CD4-positive, CD25-positive, alpha-beta regulatory T cell (primary cell): ENCODE results near the gene PRDX5. TPM values are rescaled to one million over a fixed set of nuclear protein-coding genes. Genes with fewer than 3 reads are reported as not detected.

Experiments
- ATAC-seq, 2 donors: fragments of 150-1000 bp; cut with Tn5 transposase; one replicate each; pipeline ENCODE4 v1.10.0; 2021; ENCODE audit warnings: low read depth in 2 of 2, moderate number of reproducible peaks in 2 of 2, moderate library complexity in 1 of 2
- DNase-seq, 3 donors: peaks; one replicate each; pipeline versions ENCODE4 v3.0.0 to v3.0.0-alpha.2; 2012 to 2022; ENCODE audit warnings: mixed read lengths in 1 of 3
- H3K27ac ChIP-seq: one replicate; pipeline ENCODE4 v1.7.0; 2013; ENCODE audit warnings: mild to moderate bottlenecking, low read length; ENCODE audit not compliant: insufficient read depth, poor library complexity, severe bottlenecking
- H3K27me3 ChIP-seq: one replicate; pipeline ENCODE4 v1.7.0; 2013; ENCODE audit warnings: low read length; ENCODE audit not compliant: control insufficient read depth, insufficient read depth
- H3K36me3 ChIP-seq: one replicate; pipeline ENCODE4 v1.7.0; 2013; ENCODE audit warnings: mild to moderate bottlenecking, low read length, moderate library complexity; ENCODE audit not compliant: control insufficient read depth, insufficient read depth
- H3K4me1 ChIP-seq: 2 replicates; pipeline ENCODE4 v1.7.0; 2013; ENCODE audit warnings: mild to moderate bottlenecking, low read length; ENCODE audit not compliant: insufficient read depth, control insufficient read depth, poor library complexity, severe bottlenecking
- H3K4me3 ChIP-seq: one replicate; pipeline ENCODE4 v1.7.0; 2013; ENCODE audit warnings: low read depth, mild to moderate bottlenecking, low read length, moderate library complexity
- H3K9me3 ChIP-seq, 2 experiments: 1 replicate in 1 of 2; 2 replicates in 1 of 2; pipeline ENCODE4 v1.7.0; 2013; ENCODE audit warnings: low read length in 2 of 2, mild to moderate bottlenecking in 1 of 2, moderate library complexity in 1 of 2; ENCODE audit not compliant: control insufficient read depth in 2 of 2
- H3K27ac Mint-ChIP-seq, 3 donors: one replicate each; pipeline ENCODE4 v1.8.0; 2020 to 2022; ENCODE audit warnings: mild to moderate bottlenecking in 3 of 3, mixed read lengths in 3 of 3, moderate library complexity in 2 of 3
- H3K27me3 Mint-ChIP-seq: one replicate; pipeline ENCODE4 v1.8.0; 2022; ENCODE audit warnings: mild to moderate bottlenecking, mixed read lengths
- H3K36me3 Mint-ChIP-seq: one replicate; pipeline ENCODE4 v1.8.0; 2020; ENCODE audit warnings: mixed read lengths
- H3K4me1 Mint-ChIP-seq, 4 donors: one replicate each; pipeline ENCODE4 v1.8.0; 2020 to 2022; ENCODE audit warnings: mixed read lengths in 4 of 4, mild to moderate bottlenecking in 1 of 4
- H3K4me3 Mint-ChIP-seq, 4 donors: one replicate each; pipeline ENCODE4 v1.8.0; 2020 to 2022; ENCODE audit warnings: mild to moderate bottlenecking in 4 of 4, mixed read lengths in 4 of 4, moderate library complexity in 3 of 4
- H3K9me3 Mint-ChIP-seq, 7 donors: one replicate each; pipeline ENCODE4 v1.8.0; 2020 to 2022; ENCODE audit warnings: mixed read lengths in 7 of 7, mild to moderate bottlenecking in 3 of 7, moderate library complexity in 2 of 7
- polyA plus RNA-seq, 4 donors: library from polyadenylated mRNA; unstranded; fragments of 300-500 nt; fragmentation: Illumina TruSeq; gene quantifications; one replicate each; pipeline ENCODE4 v1.2.3, GENCODE V29; 2021
- total RNA-seq: library from RNA; stranded (reverse); gene quantifications from one replicate; pipeline ENCODE4 v1.2.3, GENCODE V29; 2022

Gene PRDX5
- total and polyA plus RNA-seq, 5 donors from 2014 or later: 40.1 to 217 (median 181) TPM

- Histone ChIP-seq H3K27ac (no peak overlapping the region), H3K4me1 (peaks cover 16% of the 10 kb centered on the region), H3K4me3 (no peak overlapping the region), H3K9me3 (no peaks in the 10 kb centered on the region), H3K27me3 (peaks cover 22% of the 10 kb centered on the region), H3K36me3 (no peaks in the 10 kb centered on the region)
- H3K9me3 Mint-ChIP-seq: no peaks in the 10 kb centered on the region
- H3K4me1 Mint-ChIP-seq: peaks cover 0 to 10% (median 6%) of the 10 kb centered on the region in 4 donors
- H3K4me3 Mint-ChIP-seq: peak overlapping the region in 3 of 4 donors; percentile 19 to 56 (median 44)
- H3K27ac Mint-ChIP-seq: no peak overlapping the region
- H3K27me3 Mint-ChIP-seq: peaks cover 65% of the 10 kb centered on the region
- no peak for ATAC-seq
- H3K36me3 Mint-ChIP-seq: no peaks in the 10 kb centered on the region
- DNase-seq: no peak
These were observed 25.3 kb upstream of the PRDX5 start for GRCh38 chr11:64292460-64293254.

GRCh38 chr11:64294774-64295173 is 23.1 kb upstream of the PRDX5 start:
- Histone ChIP-seq H3K36me3 (no peaks in the 10 kb centered on the region), H3K4me1 (peaks cover 26% of the 10 kb centered on the region), H3K4me3 (no peak overlapping the region), H3K9me3 (no peaks in the 10 kb centered on the region), H3K27ac (no peak overlapping the region), H3K27me3 (peaks cover 24% of the 10 kb centered on the region)
- peaks cover 0 to 17% (median 9%) of the 10 kb centered on the region in 4 donors for H3K4me1 Mint-ChIP-seq
- H3K9me3 Mint-ChIP-seq: no peaks in the 10 kb centered on the region
- no peaks in the 10 kb centered on the region for H3K36me3 Mint-ChIP-seq
- ATAC-seq: no peak
- no peak overlapping the region for H3K4me3 Mint-ChIP-seq
- peaks cover 82% of the 10 kb centered on the region for H3K27me3 Mint-ChIP-seq
- no peak for DNase-seq
- H3K27ac Mint-ChIP-seq: no peak overlapping the region

- Histone ChIP-seq H3K9me3 (no peaks in the 10 kb centered on the region), H3K4me3 (no peak overlapping the region), H3K27ac (no peak overlapping the region), H3K4me1 (peaks cover 35% of the 10 kb centered on the region), H3K27me3 (peaks cover 26% of the 10 kb centered on the region), H3K36me3 (no peaks in the 10 kb centered on the region)
- DNase-seq: no peak
- H3K9me3 Mint-ChIP-seq: no peaks in the 10 kb centered on the region
- H3K27me3 Mint-ChIP-seq: peaks cover 85% of the 10 kb centered on the region
- no peaks in the 10 kb centered on the region for H3K36me3 Mint-ChIP-seq
- no peak for ATAC-seq
- no peak overlapping the region for H3K4me3 Mint-ChIP-seq
- H3K27ac Mint-ChIP-seq: no peak overlapping the region
- H3K4me1 Mint-ChIP-seq: peaks cover 0 to 23% (median 11%) of the 10 kb centered on the region in 4 donors
These were observed 22.2 kb upstream of the PRDX5 start for GRCh38 chr11:64295760-64296159.

GRCh38 chr11:64296236-64296635 is 21.7 kb upstream of the PRDX5 start:
- Histone ChIP-seq H3K27ac (no peak overlapping the region), H3K9me3 (no peaks in the 10 kb centered on the region), H3K4me1 (peaks cover 39% of the 10 kb centered on the region), H3K27me3 (peaks cover 27% of the 10 kb centered on the region), H3K4me3 (no peak overlapping the region), H3K36me3 (no peaks in the 10 kb centered on the region)
- ATAC-seq: no peak
- H3K4me3 Mint-ChIP-seq: no peak overlapping the region
- H3K36me3 Mint-ChIP-seq: no peaks in the 10 kb centered on the region
- H3K4me1 Mint-ChIP-seq: peaks cover 0 to 25% (median 12%) of the 10 kb centered on the region in 4 donors
- DNase-seq: no peak
- no peak overlapping the region for H3K27ac Mint-ChIP-seq
- no peaks in the 10 kb centered on the region for H3K9me3 Mint-ChIP-seq
- H3K27me3 Mint-ChIP-seq: peaks cover 87% of the 10 kb centered on the region

GRCh38 chr11:64296830-64297698 is 20.9 kb upstream of the PRDX5 start:
- Mint-ChIP-seq H3K4me3 (peak overlapping the region in 2 of 4 donors; percentile 27 to 73), H3K27me3 (peaks cover 88% of the 10 kb centered on the region), H3K4me1 (peaks cover 0 to 28% (median 13%) of the 10 kb centered on the region in 4 donors), H3K9me3 (no peaks in the 10 kb centered on the region), H3K27ac (no peak overlapping the region), H3K36me3 (no peaks in the 10 kb centered on the region)
- peaks cover 27% of the 10 kb centered on the region for H3K27me3 ChIP-seq
- no peak overlapping the region for H3K27ac ChIP-seq
- no peak for DNase-seq
- no peaks in the 10 kb centered on the region for H3K9me3 ChIP-seq
- H3K4me1 ChIP-seq: peaks cover 33% of the 10 kb centered on the region
- no peak for ATAC-seq
- H3K4me3 ChIP-seq: no peak overlapping the region
- no peaks in the 10 kb centered on the region for H3K36me3 ChIP-seq

GRCh38 chr11:64297699-64298358 is 20.1 kb upstream of the PRDX5 start:
- no peaks in the 10 kb centered on the region for H3K36me3 Mint-ChIP-seq
- peaks cover 27% of the 10 kb centered on the region for H3K27me3 ChIP-seq
- H3K27me3 Mint-ChIP-seq: peaks cover 85% of the 10 kb centered on the region
- no peak overlapping the region for H3K27ac ChIP-seq
- H3K36me3 ChIP-seq: no peaks in the 10 kb centered on the region
- no peak for ATAC-seq
- peaks cover 25% of the 10 kb centered on the region for H3K4me1 ChIP-seq
- peaks cover 0 to 28% (median 13%) of the 10 kb centered on the region in 4 donors for H3K4me1 Mint-ChIP-seq
- peak overlapping the region in 2 of 4 donors; percentile 27 to 73 for H3K4me3 Mint-ChIP-seq
- no peaks in the 10 kb centered on the region for H3K9me3 Mint-ChIP-seq
- no peak overlapping the region for H3K4me3 ChIP-seq
- no peak for DNase-seq
- peak overlapping the region in 1 of 3 donors; percentile 20 for H3K27ac Mint-ChIP-seq
- no peaks in the 10 kb centered on the region for H3K9me3 ChIP-seq

GRCh38 chr11:64298966-64299846 is 18.7 kb upstream of the PRDX5 start:
- H3K27me3 Mint-ChIP-seq: peaks cover 75% of the 10 kb centered on the region
- no peaks in the 10 kb centered on the region for H3K36me3 Mint-ChIP-seq
- no peaks in the 10 kb centered on the region for H3K9me3 ChIP-seq
- H3K9me3 Mint-ChIP-seq: no peaks in the 10 kb centered on the region
- peaks cover 31% of the 10 kb centered on the region for H3K4me1 ChIP-seq
- H3K4me1 Mint-ChIP-seq: peaks cover 2 to 34% (median 15%) of the 10 kb centered on the region in 4 donors
- H3K27me3 ChIP-seq: peaks cover 23% of the 10 kb centered on the region
- no peaks in the 10 kb centered on the region for H3K36me3 ChIP-seq
- DNase-seq (peak in 1 of 3 donors; percentile 22), ATAC-seq (no peak)
- H3K4me3 ChIP-seq: no peak overlapping the region
- H3K4me3 Mint-ChIP-seq: peak overlapping the region in 3 of 4 donors; percentile 70 to 75 (median 73)
- no peak overlapping the region for H3K27ac Mint-ChIP-seq
- H3K27ac ChIP-seq: no peak overlapping the region
